Right lobe of liver (tissue), 4 donors: Measurements from ENCODE around the gene ICA1.

Experiments
- POLR2A ChIP-seq: fragments of 450-650 bp; IDR thresholded peaks from one replicate; pipeline ENCODE4 v1.6.1; 2017; ENCODE audit warnings: antibody characterized with exemption, mild to moderate bottlenecking
- TF ChIP-seq, protein P1 (sequence below), 4 donors: fragments of 200-600 bp in 3 of 4; fragments of 450-650 bp in 1 of 4; IDR thresholded peaks; one replicate each; pipeline versions ENCODE4 v1.5.1 to v1.8.0; 2016 to 2022; ENCODE audit warnings: antibody characterized with exemption in 4 of 4, mild to moderate bottlenecking in 2 of 4
- donor health status: DM: no; HTN: no; CAD: no.
- donor health status: DM: no; HTN: no; CAD: no.
- donor health status: DM: no; HTN: yes; CAD: no.

DNA sequence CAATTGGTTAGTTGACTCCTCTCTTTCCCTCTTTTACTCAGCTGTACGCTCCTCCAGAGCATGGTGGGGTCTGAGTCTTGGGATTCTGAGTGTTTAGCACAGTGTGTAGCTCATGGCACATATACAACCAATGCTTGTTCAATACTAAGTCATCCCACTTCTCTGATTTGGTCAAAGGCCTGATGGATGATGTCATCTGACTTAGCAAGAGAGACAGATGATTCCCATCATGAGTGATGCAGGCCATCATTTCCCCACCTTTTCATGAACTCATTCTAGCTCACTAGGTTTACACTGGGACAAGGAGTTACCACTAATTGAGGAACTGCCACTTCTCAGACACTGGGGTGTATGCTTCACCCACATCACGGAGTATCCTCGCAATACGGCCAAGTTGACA, 3.8 kb downstream of the ICA1 start:
- TF ChIP-seq, protein P1, sequence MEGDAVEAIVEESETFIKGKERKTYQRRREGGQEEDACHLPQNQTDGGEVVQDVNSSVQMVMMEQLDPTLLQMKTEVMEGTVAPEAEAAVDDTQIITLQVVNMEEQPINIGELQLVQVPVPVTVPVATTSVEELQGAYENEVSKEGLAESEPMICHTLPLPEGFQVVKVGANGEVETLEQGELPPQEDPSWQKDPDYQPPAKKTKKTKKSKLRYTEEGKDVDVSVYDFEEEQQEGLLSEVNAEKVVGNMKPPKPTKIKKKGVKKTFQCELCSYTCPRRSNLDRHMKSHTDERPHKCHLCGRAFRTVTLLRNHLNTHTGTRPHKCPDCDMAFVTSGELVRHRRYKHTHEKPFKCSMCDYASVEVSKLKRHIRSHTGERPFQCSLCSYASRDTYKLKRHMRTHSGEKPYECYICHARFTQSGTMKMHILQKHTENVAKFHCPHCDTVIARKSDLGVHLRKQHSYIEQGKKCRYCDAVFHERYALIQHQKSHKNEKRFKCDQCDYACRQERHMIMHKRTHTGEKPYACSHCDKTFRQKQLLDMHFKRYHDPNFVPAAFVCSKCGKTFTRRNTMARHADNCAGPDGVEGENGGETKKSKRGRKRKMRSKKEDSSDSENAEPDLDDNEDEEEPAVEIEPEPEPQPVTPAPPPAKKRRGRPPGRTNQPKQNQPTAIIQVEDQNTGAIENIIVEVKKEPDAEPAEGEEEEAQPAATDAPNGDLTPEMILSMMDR (IDR thresholded peaks at IDR 0.05): no peak
- no peak for TF ChIP-seq POLR2A
